ENCODE measurements around the gene TAOK2. TPM values are rescaled to one million over a fixed set of nuclear protein-coding genes. Genes with fewer than 3 reads are reported as not detected.

TAOK2 gene
- total RNA-seq, 2 donors from 2014 or later = 43.8 to 97.4 TPM

GRCh38 chr16:29999605-30000004, 25.9 kb downstream of the TAOK2 start:
- intact Hi-C loops (cut with DNase I) = loop anchor here (5.0 to 10.0 kb wide), 3 partner anchors 75 to 187 kb away; partner anchors contain the start of genes CDIPT, KCTD13 and PRRT2
- no peaks in the 10 kb centered on the region for H3K36me3 ChIP-seq

GRCh38 chr16:30000735-30001631, 27.3 kb downstream of the TAOK2 start:
- Histone ChIP-seq H3K9me3 (no peaks in the 10 kb centered on the region), H3K4me1 (replicated peaks) (peaks cover 5% of the 10 kb centered on the region), H3K27me3 (replicated peaks; ENCODE audit: insufficient read depth) (no peaks in the 10 kb centered on the region), H3K4me3 (no peak overlapping the region), H3K27ac (no peak overlapping the region), H3K36me3 (no peaks in the 10 kb centered on the region)
- 81% methylated on average over 33 of the region's 33 CpGs for WGBS
- DNase-seq (ENCODE audit: low spot score) = no peak
- intact Hi-C loops (cut with DNase I) = loop anchor here (5.0 kb wide), 1 partner anchor 139 kb away; the partner anchor contains the start of gene CDIPT
- TF ChIP-seq POLR2A (IDR thresholded peaks at IDR 0.05) = no peak
- no peak for TF ChIP-seq CTCF (IDR thresholded peaks at IDR 0.05)
- no peak for TF ChIP-seq POLR2AphosphoS5 (IDR thresholded peaks at IDR 0.05)

More at GRCh38 chr16:29999605-30000004, 25.9 kb downstream of the TAOK2 start:
- DNase-seq (ENCODE audit: low spot score) = no peak
- Histone ChIP-seq H3K4me3 (no peak overlapping the region), H3K27ac (no peak overlapping the region), H3K9me3 (no peaks in the 10 kb centered on the region), H3K27me3 (replicated peaks; ENCODE audit: insufficient read depth) (no peaks in the 10 kb centered on the region), H3K4me1 (replicated peaks) (peaks cover 6% of the 10 kb centered on the region)
- no peak for TF ChIP-seq POLR2A (IDR thresholded peaks at IDR 0.05)
- TF ChIP-seq CTCF (IDR thresholded peaks at IDR 0.05) = no peak
- TF ChIP-seq POLR2AphosphoS5 (IDR thresholded peaks at IDR 0.05) = no peak
- WGBS = 87% methylated on average over 6 of the region's 6 CpGs

- H3K4me3 ChIP-seq = no peak overlapping the region
- no peaks in the 10 kb centered on the region for H3K36me3 ChIP-seq
- DNase-seq (ENCODE audit: low spot score) = no peak
- no peak overlapping the region for H3K27ac ChIP-seq
- 82% methylated on average over 19 of the region's 19 CpGs for WGBS
- no peaks in the 10 kb centered on the region for H3K27me3 ChIP-seq (replicated peaks; ENCODE audit: insufficient read depth)
- intact Hi-C loops (cut with DNase I) = loop anchor here (5.0 kb wide), 1 partner anchor 140 kb away; the partner anchor contains the start of gene CDIPT
- H3K9me3 ChIP-seq = no peaks in the 10 kb centered on the region
- TF ChIP-seq POLR2A (IDR thresholded peaks at IDR 0.05) (no peak), CTCF (IDR thresholded peaks at IDR 0.05) (no peak), POLR2AphosphoS5 (IDR thresholded peaks at IDR 0.05) (no peak)
- H3K4me1 ChIP-seq (replicated peaks) = no peaks in the 10 kb centered on the region
Observed at GRCh38 chr16:30002614-30003346, 29.1 kb downstream of the TAOK2 start.

GRCh38 chr16:30003670-30004423, 30.2 kb downstream of the TAOK2 start:
- no peaks in the 10 kb centered on the region for H3K27me3 ChIP-seq (replicated peaks; ENCODE audit: insufficient read depth)
- no peak overlapping the region for H3K4me3 ChIP-seq
- DNase-seq (ENCODE audit: low spot score) = no peak
- TF ChIP-seq CTCF (IDR thresholded peaks at IDR 0.05) = no peak
- TF ChIP-seq POLR2A (IDR thresholded peaks at IDR 0.05) = no peak
- no peak for TF ChIP-seq POLR2AphosphoS5 (IDR thresholded peaks at IDR 0.05)
- H3K4me1 ChIP-seq (replicated peaks) = no peaks in the 10 kb centered on the region
- 86% methylated on average over 17 of the region's 17 CpGs for WGBS
- H3K27ac ChIP-seq = no peak overlapping the region
- no peaks in the 10 kb centered on the region for H3K36me3 ChIP-seq
- intact Hi-C loops (cut with DNase I) = loop anchor here (5.0 kb wide), 1 partner anchor 142 kb away; the partner anchor contains the start of gene CDIPT
- H3K9me3 ChIP-seq = no peaks in the 10 kb centered on the region
